CD4-positive, alpha-beta T cell (primary cell): ENCODE results near the gene MYMK. TPM values are rescaled to one million over a fixed set of nuclear protein-coding genes. Genes with fewer than 3 reads are reported as not detected.
A peak's percentile ranks its signal among the peaks of the same experiment; 100 is the strongest.

ENCODE experiments used
- ATAC-seq: fragments of 200-7000 bp; cut with Tn5 transposase; one replicate; pipeline ENCODE4 v1.10.0; 2022; ENCODE audit warnings: mild to moderate bottlenecking; ENCODE audit not compliant: poor library complexity
- CTCF ChIA-PET: fragments of 350-600 bp; sonication (Branson Sonifier 250); formaldehyde crosslinking; loops from one replicate; lab custom pipeline; 2021; ENCODE audit warnings: antibody characterized with exemption, inconsistent platforms; lab: Charles Lee
- POLR2A ChIA-PET: fragments of 350-600 bp; sonication (Branson Sonifier 250); formaldehyde crosslinking; loops from one replicate; lab custom pipeline; 2021; ENCODE audit warnings: antibody characterized with exemption, inconsistent platforms; lab: Charles Lee
- DNase-seq, 14 experiments: peaks; one replicate each; pipeline ENCODE4 v3.0.0-alpha.2; 2013 to 2020; ENCODE audit warnings: mixed read lengths in 2 of 14
- H3K27ac ChIP-seq, 2 donors: one replicate each; pipeline versions ENCODE4 v1.5.1 to v1.7.0; 2013; ENCODE audit warnings: low read length in 2 of 2, low read depth in 1 of 2, mild to moderate bottlenecking in 1 of 2
- H3K27me3 ChIP-seq, 2 experiments: 1 replicate in 1 of 2; 2 replicates in 1 of 2; pipeline versions ENCODE4 v1.6.1 to v1.7.0; 2013; ENCODE audit warnings: low read length in 2 of 2, control low read depth in 1 of 2, mild to moderate bottlenecking in 1 of 2, moderate library complexity in 1 of 2; ENCODE audit not compliant: insufficient read depth in 2 of 2, control insufficient read depth in 1 of 2
- H3K36me3 ChIP-seq: one replicate; pipeline ENCODE4 v1.6.1; 2013; ENCODE audit warnings: low read length, control low read depth; ENCODE audit not compliant: insufficient read depth
- H3K4me1 ChIP-seq: one replicate; pipeline ENCODE4 v1.6.1; 2013; ENCODE audit warnings: low read length, control low read depth; ENCODE audit not compliant: insufficient read depth
- H3K4me3 ChIP-seq: one replicate; pipeline ENCODE4 v1.5.1; 2013; ENCODE audit warnings: mild to moderate bottlenecking, low read length, moderate library complexity
- H3K9me3 ChIP-seq, 2 experiments: 1 replicate in 1 of 2; 2 replicates in 1 of 2; pipeline versions ENCODE4 v1.6.1 to v1.7.0; 2013; ENCODE audit warnings: low read length in 2 of 2, mild to moderate bottlenecking in 2 of 2, control low read depth in 1 of 2, moderate library complexity in 1 of 2; ENCODE audit not compliant: control insufficient read depth in 1 of 2, insufficient read depth in 1 of 2
- H3K27ac Mint-ChIP-seq: one replicate; pipeline ENCODE4 v1.8.0; 2020; ENCODE audit warnings: mixed read lengths
- H3K27me3 Mint-ChIP-seq: one replicate; pipeline ENCODE4 v1.8.0; 2021; ENCODE audit warnings: mixed read lengths
- H3K36me3 Mint-ChIP-seq: one replicate; pipeline ENCODE4 v1.8.0; 2021; ENCODE audit warnings: low read depth, mixed read lengths
- H3K4me1 Mint-ChIP-seq: one replicate; pipeline ENCODE4 v1.8.0; 2021; ENCODE audit warnings: low read depth, mixed read lengths
- H3K4me3 Mint-ChIP-seq: one replicate; pipeline ENCODE4 v1.8.0; 2020; ENCODE audit warnings: mild to moderate bottlenecking, mixed read lengths
- H3K9me3 Mint-ChIP-seq: one replicate; pipeline ENCODE4 v1.8.0; 2020; ENCODE audit warnings: mixed read lengths
- CTCF ChIP-seq: fragments of 200-600 bp; IDR thresholded peaks from one replicate; pipeline ENCODE4 v1.8.0; 2022; ENCODE audit warnings: antibody characterized with exemption, mild to moderate bottlenecking
- intact Hi-C, 2 experiments: fragments of 100-400 bp; cut with DNase I in 1 of 2; cut with micrococcal nuclease in 1 of 2; formaldehyde crosslinking; loops; one replicate each; pipeline versions ENCODE4 v1.15.1 to v1.9.0; 2023 to 2025; cut with DNase I, micrococcal nuclease
- total RNA-seq, 174 experiments: library from RNA in 2 of 174; stranded (reverse) in 2 of 174; gene quantifications; one replicate each; pipeline ENCODE4 v1.2.3 and lab custom pipeline; 2021 to 2026

The MYMK gene
- total RNA-seq, 2 experiments from 2014 or later = not detected

GRCh38 chr9:133533857-133534256, 9.1 kb upstream of the MYMK start:
- peaks cover 0 to 3% of the 10 kb centered on the region in 2 experiments for H3K9me3 ChIP-seq
- Mint-ChIP-seq H3K27ac (no peak overlapping the region), H3K4me3 (peak overlapping the region; percentile 20), H3K27me3 (peaks cover 6% of the 10 kb centered on the region), H3K4me1 (peaks cover 12% of the 10 kb centered on the region), H3K9me3 (no peaks in the 10 kb centered on the region), H3K36me3 (no peaks in the 10 kb centered on the region)
- peak overlapping the region in 1 of 2 donors; percentile 1 for H3K27ac ChIP-seq
- no peaks in the 10 kb centered on the region for H3K36me3 ChIP-seq
- ChIA-PET POLR2A (interaction anchor here (0.5 to 1.8 kb wide), 2 partner anchors 24 to 205 kb away, joined by 3 to 9 read pairs; partner anchors contain the start of gene SARDH), CTCF (no interaction called here)
- no peak for TF ChIP-seq CTCF
- ATAC-seq (no peak), DNase-seq (peak in 1 of 14 experiments; percentile 21)
- H3K4me1 ChIP-seq = peaks cover 26% of the 10 kb centered on the region
- intact Hi-C loops = loop anchor here (1.0 to 10.0 kb wide), 4 partner anchors 181 to 461 kb away; partner anchors contain the start of gene VAV2 (in 2 of the 2)
- H3K4me3 ChIP-seq = peak overlapping the region; percentile 18
- peaks cover 0 to 10% of the 10 kb centered on the region in 2 experiments for H3K27me3 ChIP-seq

GRCh38 chr9:133532937-133533668, 8.3 kb upstream of the MYMK start:
- DNase-seq (peak; percentile 47 to 83 (median 64)), ATAC-seq (peak; percentile 82)
- Histone ChIP-seq H3K9me3 (peaks cover 0 to 3% of the 10 kb centered on the region in 2 experiments), H3K4me1 (peaks cover 26% of the 10 kb centered on the region), H3K36me3 (no peaks in the 10 kb centered on the region), H3K27me3 (peaks cover 0 to 10% of the 10 kb centered on the region in 2 experiments), H3K27ac (no peak overlapping the region), H3K4me3 (no peak overlapping the region)
- POLR2A ChIA-PET = interaction anchor here (1.2 to 1.8 kb wide), 2 partner anchors 24 kb away, joined by 4 to 9 read pairs; no protein-coding TSS in a partner anchor
- intact Hi-C loops = loop anchor here (1.0 to 10.0 kb wide), 4 partner anchors 182 to 462 kb away; partner anchors contain the start of gene VAV2 (in 2 of the 2)
- H3K4me3 Mint-ChIP-seq = peak overlapping the region; percentile 87
- peaks cover 12% of the 10 kb centered on the region for H3K4me1 Mint-ChIP-seq
- H3K36me3 Mint-ChIP-seq = no peaks in the 10 kb centered on the region
- peaks cover 6% of the 10 kb centered on the region for H3K27me3 Mint-ChIP-seq
- no peaks in the 10 kb centered on the region for H3K9me3 Mint-ChIP-seq
- CTCF ChIA-PET = no interaction called here
- peak overlapping the region; percentile 85 for H3K27ac Mint-ChIP-seq
- peak; percentile 32 for TF ChIP-seq CTCF

GRCh38 chr9:133531293-133531692, 6.5 kb upstream of the MYMK start:
- Mint-ChIP-seq H3K27me3 (peaks cover 6% of the 10 kb centered on the region), H3K4me3 (no peak overlapping the region), H3K36me3 (no peaks in the 10 kb centered on the region), H3K4me1 (peaks cover 17% of the 10 kb centered on the region), H3K27ac (no peak overlapping the region), H3K9me3 (no peaks in the 10 kb centered on the region)
- peaks cover 0 to 10% of the 10 kb centered on the region in 2 experiments for H3K27me3 ChIP-seq
- intact Hi-C loops = loop anchor here (5.0 to 10.0 kb wide), 3 partner anchors 196 to 464 kb away; partner anchors contain the start of gene VAV2 (in 2 of the 2)
- no peaks in the 10 kb centered on the region for H3K9me3 ChIP-seq
- TF ChIP-seq CTCF = no peak
- H3K4me3 ChIP-seq = no peak overlapping the region
- ATAC-seq (no peak), DNase-seq (no peak)
- CTCF ChIA-PET = no interaction called here
- no peak overlapping the region for H3K27ac ChIP-seq
- no peaks in the 10 kb centered on the region for H3K36me3 ChIP-seq
- POLR2A ChIA-PET = no interaction called here
- peaks cover 34% of the 10 kb centered on the region for H3K4me1 ChIP-seq
